HL-60 (cell line): Measurements from ENCODE around the gene TXNRD2.

Source experiments
- DNase-seq, 2 experiments: peaks; one replicate each; pipeline ENCODE4 v3.0.0-alpha.2; 2010 to 2020; ENCODE audit warnings: low read depth in 1 of 2, low spot score in 1 of 2
- H3K27ac ChIP-seq: fragments of 250-450 bp; sonication (Bioruptor Pico); replicated peaks from 2 replicates; pipeline ENCODE4 v1.5.1; 2020; ENCODE audit warnings: mild to moderate bottlenecking, moderate library complexity
- H3K27me3 ChIP-seq: fragments of 250-450 bp; sonication (Bioruptor Pico); 2 replicates; pipeline ENCODE4 v1.5.1; 2021; ENCODE audit warnings: mild to moderate bottlenecking, moderate library complexity; ENCODE audit not compliant: insufficient read depth, poor library complexity, severe bottlenecking
- H3K4me3 ChIP-seq: replicated peaks from 2 replicates; pipeline ENCODE4 v1.5.1; 2011; ENCODE audit warnings: mild to moderate bottlenecking, control low read depth, low read length; ENCODE audit not compliant: insufficient read depth
- CTCF ChIP-seq: IDR thresholded peaks from one replicate; pipeline ENCODE4 v1.5.1; 2011; ENCODE audit warnings: low read length, control low read depth, inconsistent platforms; ENCODE audit not compliant: insufficient read depth
- GABPA ChIP-seq: IDR thresholded peaks from 2 replicates; pipeline ENCODE4 v1.6.1; 2012; ENCODE audit warnings: low read depth
- POLR2AphosphoS5 ChIP-seq: IDR thresholded peaks from 2 replicates; pipeline ENCODE4 v1.6.1; 2012; ENCODE audit warnings: low read depth
- REST ChIP-seq: IDR thresholded peaks from 2 replicates; pipeline ENCODE4 v1.6.1; 2012; ENCODE audit warnings: low read depth; ENCODE audit not compliant: insufficient replicate concordance
- SPI1 ChIP-seq: IDR thresholded peaks from 2 replicates; pipeline ENCODE4 v1.6.1; 2012; ENCODE audit warnings: low read depth, mild to moderate bottlenecking, borderline replicate concordance

TXNRD2 gene

GRCh38 chr22:19918332-19919106 lies 23.1 kb downstream of the TXNRD2 start:
- Histone ChIP-seq H3K27me3 (no peaks in the 10 kb centered on the region), H3K27ac (no peak overlapping the region), H3K4me3 (no peak overlapping the region)
- no peak for TF ChIP-seq CTCF
- no peak for TF ChIP-seq SPI1
- TF ChIP-seq GABPA, result no peak
- TF ChIP-seq REST, result no peak
- no peak for TF ChIP-seq POLR2AphosphoS5
- DNase-seq, result no peak

GRCh38 chr22:19917389-19918138 lies 24.1 kb downstream of the TXNRD2 start:
- Histone ChIP-seq H3K27ac (no peak overlapping the region), H3K4me3 (no peak overlapping the region), H3K27me3 (no peaks in the 10 kb centered on the region)
- no peak for TF ChIP-seq SPI1
- TF ChIP-seq REST, result no peak
- no peak for TF ChIP-seq POLR2AphosphoS5
- TF ChIP-seq CTCF, result no peak
- TF ChIP-seq GABPA, result no peak
- no peak for DNase-seq

GRCh38 chr22:19916941-19917340 lies 24.7 kb downstream of the TXNRD2 start:
- no peak overlapping the region for H3K27ac ChIP-seq
- H3K27me3 ChIP-seq, result no peaks in the 10 kb centered on the region
- no peak overlapping the region for H3K4me3 ChIP-seq
- DNase-seq, result no peak
- no peak for TF ChIP-seq SPI1

GRCh38 chr22:19916006-19916405 lies 25.6 kb downstream of the TXNRD2 start:
- Histone ChIP-seq H3K4me3 (no peak overlapping the region), H3K27me3 (no peaks in the 10 kb centered on the region), H3K27ac (no peak overlapping the region)
- DNase-seq, result no peak
- TF ChIP-seq GABPA (no peak), SPI1 (no peak), CTCF (no peak), POLR2AphosphoS5 (no peak)
